Lower lobe of right lung (tissue), 2 donors: Measurements from ENCODE around the gene TNPO3. TPM values are rescaled to one million over a fixed set of nuclear protein-coding genes. Genes with fewer than 3 reads are reported as not detected.

Experiments used
- ATAC-seq, 2 donors: fragments of 200-7000 bp; cut with Tn5 transposase; one replicate each; pipeline ENCODE4 v1.9.1; 2020 to 2022; ENCODE audit warnings: mild to moderate bottlenecking in 2 of 2, moderate library complexity in 2 of 2
- DNase-seq: peaks from one replicate; pipeline ENCODE4 v3.0.0-alpha.2; 2020
- H3K27ac ChIP-seq: fragments of 200-600 bp; one replicate; pipeline ENCODE4 v1.8.0; 2022
- H3K27me3 ChIP-seq: fragments of 200-600 bp; one replicate; pipeline ENCODE4 v1.8.0; 2022; ENCODE audit warnings: low read depth
- H3K36me3 ChIP-seq: fragments of 200-600 bp; one replicate; pipeline ENCODE4 v1.8.0; 2022; ENCODE audit warnings: mild to moderate bottlenecking
- H3K4me1 ChIP-seq: fragments of 200-600 bp; one replicate; pipeline ENCODE4 v1.8.0; 2022
- H3K4me3 ChIP-seq: fragments of 200-600 bp; one replicate; pipeline ENCODE4 v1.8.0; 2022; ENCODE audit warnings: mild to moderate bottlenecking
- H3K9me3 ChIP-seq: fragments of 200-600 bp; one replicate; pipeline ENCODE4 v1.8.0; 2022
- CTCF ChIP-seq: fragments of 200-600 bp; IDR thresholded peaks from one replicate; pipeline ENCODE4 v1.8.0; 2022; ENCODE audit warnings: antibody characterized with exemption, mild to moderate bottlenecking
- intact Hi-C: fragments of 100-400 bp; cut with DNase I; formaldehyde crosslinking; loops from one replicate; pipeline ENCODE4 v1.11.0; 2022
- total RNA-seq: library from RNA; stranded (reverse); fragmentation: NEBNext Ultra II Directional; extraction: Animal tissue kit (Norgen Biotek cat#: 25700); gene quantifications from one replicate; pipeline ENCODE4 v1.2.1, GENCODE V29; 2021
- donor health status: DM: no; HTN: yes; CAD: no; lungs with severe emphysema.

The TNPO3 gene
- total RNA-seq, 1 donor from 2014 or later = 37.0 TPM

- Histone ChIP-seq H3K36me3 (peaks cover 97% of the 10 kb centered on the region), H3K9me3 (no peaks in the 10 kb centered on the region), H3K27me3 (no peaks in the 10 kb centered on the region), H3K4me1 (no peaks in the 10 kb centered on the region), H3K27ac (no peak overlapping the region), H3K4me3 (no peak overlapping the region)
- intact Hi-C loops = no loop called here
- ATAC-seq (no peak), DNase-seq (no peak)
- TF ChIP-seq CTCF = no peak
These were observed 80.5 kb downstream of the TNPO3 start for GRCh38 chr7:128974241-128974934.

DNA sequence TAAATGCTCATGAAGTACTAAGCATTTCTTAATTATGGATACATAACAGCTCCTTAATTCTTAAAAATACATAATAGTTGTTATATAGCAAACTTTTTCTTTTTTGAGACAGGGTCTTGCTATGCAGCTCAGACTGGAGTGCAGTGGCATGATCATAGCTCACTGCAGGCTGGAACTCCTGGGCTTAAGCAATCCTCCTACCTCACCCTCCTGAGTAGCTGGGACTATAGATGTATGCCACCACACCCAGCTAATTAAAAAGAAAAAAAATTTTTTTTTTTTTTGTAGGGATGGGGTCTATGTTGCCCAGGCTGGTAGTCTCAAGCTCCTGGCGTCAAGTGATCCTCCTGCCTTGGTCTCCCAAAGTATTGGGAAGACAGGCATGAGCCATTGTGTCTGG lies 86.3 kb downstream of the TNPO3 start:
- peaks cover 94% of the 10 kb centered on the region for H3K36me3 ChIP-seq
- intact Hi-C loops = no loop called here

DNA sequence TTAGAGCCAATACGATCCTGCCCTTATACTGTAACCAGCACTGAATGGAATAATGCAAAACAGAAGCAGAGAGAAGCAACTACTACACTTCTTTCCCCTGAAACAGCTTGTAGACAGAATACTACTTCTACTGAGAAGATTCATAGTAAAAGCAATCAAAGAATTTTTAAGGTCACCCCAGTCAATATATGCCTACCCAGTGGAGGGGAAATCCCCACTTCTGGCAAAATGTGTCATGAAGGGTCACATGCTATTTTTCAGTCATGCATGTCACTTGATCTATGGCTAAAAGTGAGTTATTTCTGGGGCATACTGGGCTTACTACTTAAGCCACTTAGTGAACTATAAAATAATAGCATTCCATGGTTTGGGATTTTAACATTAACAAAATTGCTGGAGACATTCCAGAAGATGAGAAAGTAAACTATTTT lies 91.6 kb downstream of the TNPO3 start:
- no peak overlapping the region for H3K27ac ChIP-seq
- intact Hi-C loops = no loop called here
- no peak for TF ChIP-seq CTCF
- ATAC-seq (no peak), DNase-seq (no peak)
- H3K36me3 ChIP-seq = peaks cover 89% of the 10 kb centered on the region
- no peaks in the 10 kb centered on the region for H3K27me3 ChIP-seq
- H3K4me3 ChIP-seq = no peak overlapping the region
- no peaks in the 10 kb centered on the region for H3K4me1 ChIP-seq
- H3K9me3 ChIP-seq = no peaks in the 10 kb centered on the region

More for the DNA sequence above, 86.3 kb downstream of the TNPO3 start:
- ATAC-seq (no peak), DNase-seq (no peak)
- Histone ChIP-seq H3K4me3 (no peak overlapping the region), H3K27me3 (no peaks in the 10 kb centered on the region), H3K4me1 (no peaks in the 10 kb centered on the region), H3K27ac (no peak overlapping the region), H3K9me3 (no peaks in the 10 kb centered on the region)
- no peak for TF ChIP-seq CTCF

- no peak for TF ChIP-seq CTCF
These were observed 92.0 kb downstream of the TNPO3 start for GRCh38 chr7:128962899-128963298.

GRCh38 chr7:128961030-128961659 lies 93.8 kb downstream of the TNPO3 start:
- peaks cover 89% of the 10 kb centered on the region for H3K36me3 ChIP-seq
- no peak for TF ChIP-seq CTCF
- no peaks in the 10 kb centered on the region for H3K4me1 ChIP-seq
- intact Hi-C loops = no loop called here
- no peak for ATAC-seq
- DNase-seq = no peak
- H3K4me3 ChIP-seq = no peak overlapping the region
- no peaks in the 10 kb centered on the region for H3K9me3 ChIP-seq
- no peaks in the 10 kb centered on the region for H3K27me3 ChIP-seq
- H3K27ac ChIP-seq = no peak overlapping the region

More at GRCh38 chr7:128962899-128963298, 92.0 kb downstream of the TNPO3 start:
- ATAC-seq (no peak), DNase-seq (no peak)
- Histone ChIP-seq H3K36me3 (peaks cover 89% of the 10 kb centered on the region), H3K4me3 (no peak overlapping the region), H3K27me3 (no peaks in the 10 kb centered on the region), H3K4me1 (no peaks in the 10 kb centered on the region), H3K9me3 (no peaks in the 10 kb centered on the region), H3K27ac (no peak overlapping the region)
- intact Hi-C loops = no loop called here
